IPS-11a (cell line): Measurements from ENCODE around the gene ZNF777.
"Not testable (repeated sequence)": the region's sequence is repeated elsewhere in the genome, so short reads cannot be mapped to it uniquely, and the experiment has no call there.

Experiments
- H3K4me3 ChIP-seq: one replicate; pipeline ENCODE4 v1.5.1; 2013; ENCODE audit warnings: low read depth, low read length, control low read depth

The ZNF777 gene

DNA sequence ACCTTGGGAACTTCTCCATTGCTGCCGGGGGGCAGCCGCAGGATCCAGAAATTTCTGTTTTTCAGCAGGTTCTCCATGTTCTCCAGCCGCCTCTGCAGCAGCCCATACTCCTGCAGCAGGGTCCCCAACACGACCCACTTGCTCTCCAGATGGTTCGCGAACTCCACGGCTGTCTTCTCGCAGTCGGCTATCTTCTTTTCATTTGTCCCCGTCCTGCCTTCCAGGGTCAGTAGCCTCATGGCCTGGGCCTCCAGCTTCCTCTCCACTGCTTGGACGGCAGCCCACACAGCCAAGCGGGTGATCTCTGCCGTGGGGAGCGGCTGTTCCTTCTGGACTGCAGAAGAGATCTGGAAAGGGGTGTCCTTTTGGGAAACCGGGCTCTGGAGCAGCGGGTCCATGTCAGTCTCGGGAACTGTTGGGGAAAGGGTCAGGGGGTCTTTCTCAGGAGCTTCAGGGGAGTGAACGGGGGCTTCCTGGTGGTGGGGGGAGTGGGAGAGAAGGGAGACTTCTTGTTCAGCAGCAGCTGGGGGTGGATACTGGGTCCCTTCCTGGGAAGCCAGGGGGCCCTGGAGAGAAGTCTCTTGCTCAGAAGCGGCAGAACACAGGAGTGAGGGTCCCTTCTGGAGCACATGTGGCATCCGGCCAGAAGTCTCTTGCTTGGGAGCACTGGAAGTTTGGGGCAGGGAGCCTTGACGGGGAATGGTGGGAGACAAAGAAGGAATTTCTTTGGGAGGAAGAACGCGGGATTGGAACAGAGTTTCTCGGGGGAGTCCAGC, 5.5 kb downstream of the ZNF777 start:
- H3K4me3 ChIP-seq: no peak overlapping the region

- no peak overlapping the region for H3K4me3 ChIP-seq
Measured at GRCh38 chr7:149454750-149455149, 6.1 kb downstream of the ZNF777 start.

GRCh38 chr7:149454006-149454405, 6.9 kb downstream of the ZNF777 start:
- no peak overlapping the region for H3K4me3 ChIP-seq

DNA sequence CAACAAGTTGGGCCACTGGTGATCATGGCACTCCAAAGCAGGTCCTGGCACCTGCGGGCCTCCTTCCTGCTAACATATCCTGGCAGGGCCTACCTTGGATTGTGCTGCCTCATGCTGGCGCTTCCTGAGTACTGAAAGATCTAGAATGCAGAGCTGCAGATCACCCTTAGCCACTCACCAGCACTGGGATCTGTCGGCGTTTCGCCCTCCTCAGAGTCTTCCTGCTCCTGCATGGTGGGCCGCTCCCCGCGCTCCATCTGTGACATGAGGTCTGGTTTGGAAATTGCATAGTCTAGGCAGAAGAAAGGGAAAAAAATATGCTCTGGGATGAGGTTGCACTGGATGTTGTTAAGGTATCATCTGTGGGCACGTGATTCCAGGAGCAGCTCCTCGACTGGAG, 10.0 kb downstream of the ZNF777 start:
- no peak overlapping the region for H3K4me3 ChIP-seq

GRCh38 chr7:149449897-149450296, 11.0 kb downstream of the ZNF777 start:
- H3K4me3 ChIP-seq: no peak overlapping the region

DNA sequence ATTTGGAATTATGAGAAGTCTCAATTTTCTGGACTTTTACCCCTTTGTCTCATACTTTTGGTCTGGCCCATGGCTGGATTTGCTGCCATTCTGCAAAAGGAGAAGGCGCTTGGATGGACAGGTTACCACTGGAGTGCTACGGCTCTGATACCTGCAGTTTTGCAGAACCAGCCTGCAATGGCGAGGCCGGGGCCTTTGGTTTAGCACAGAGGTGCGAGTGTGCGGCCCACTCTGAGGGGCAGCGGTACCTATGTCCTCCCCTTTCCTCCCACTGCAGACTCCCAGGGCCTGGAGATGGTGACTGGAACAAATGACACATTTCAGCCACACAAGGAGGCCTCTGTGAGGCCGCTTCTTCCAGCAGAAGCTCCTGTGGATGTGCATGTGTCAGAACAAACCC, 11.9 kb downstream of the ZNF777 start:
- no peak overlapping the region for H3K4me3 ChIP-seq

GRCh38 chr7:149446026-149446425, 14.8 kb downstream of the ZNF777 start:
- not testable (repeated sequence) for H3K4me3 ChIP-seq

DNA sequence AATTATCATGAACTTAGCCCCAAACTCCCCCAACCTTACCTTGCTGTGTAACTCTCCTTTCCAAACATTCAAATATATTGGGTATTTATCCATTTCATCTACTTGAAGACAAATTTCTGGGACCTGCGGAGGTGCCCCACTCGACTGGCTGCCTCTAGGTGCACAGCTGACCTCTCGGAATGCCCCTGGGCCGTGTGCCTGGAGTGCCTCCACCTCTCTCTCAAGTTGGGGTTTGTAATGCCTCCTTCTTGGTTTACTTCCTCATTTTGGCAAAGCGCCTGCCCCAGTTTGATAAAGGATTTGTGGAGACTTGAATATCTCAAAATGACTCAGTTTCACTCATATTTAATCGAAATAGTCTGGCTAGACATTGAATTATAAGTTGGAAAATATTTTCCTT, 16.6 kb downstream of the ZNF777 start:
- no peak overlapping the region for H3K4me3 ChIP-seq

GRCh38 chr7:149443523-149443922, 17.3 kb downstream of the ZNF777 start:
- H3K4me3 ChIP-seq: no peak overlapping the region

- H3K4me3 ChIP-seq: no peak overlapping the region
Measured at GRCh38 chr7:149442924-149443323, 17.9 kb downstream of the ZNF777 start.

GRCh38 chr7:149440222-149440621, 20.6 kb downstream of the ZNF777 start:
- H3K4me3 ChIP-seq: no peak overlapping the region

GRCh38 chr7:149436358-149436757, 24.5 kb downstream of the ZNF777 start:
- H3K4me3 ChIP-seq: no peak overlapping the region

GRCh38 chr7:149433124-149433523, 27.7 kb downstream of the ZNF777 start:
- no peak overlapping the region for H3K4me3 ChIP-seq

DNA sequence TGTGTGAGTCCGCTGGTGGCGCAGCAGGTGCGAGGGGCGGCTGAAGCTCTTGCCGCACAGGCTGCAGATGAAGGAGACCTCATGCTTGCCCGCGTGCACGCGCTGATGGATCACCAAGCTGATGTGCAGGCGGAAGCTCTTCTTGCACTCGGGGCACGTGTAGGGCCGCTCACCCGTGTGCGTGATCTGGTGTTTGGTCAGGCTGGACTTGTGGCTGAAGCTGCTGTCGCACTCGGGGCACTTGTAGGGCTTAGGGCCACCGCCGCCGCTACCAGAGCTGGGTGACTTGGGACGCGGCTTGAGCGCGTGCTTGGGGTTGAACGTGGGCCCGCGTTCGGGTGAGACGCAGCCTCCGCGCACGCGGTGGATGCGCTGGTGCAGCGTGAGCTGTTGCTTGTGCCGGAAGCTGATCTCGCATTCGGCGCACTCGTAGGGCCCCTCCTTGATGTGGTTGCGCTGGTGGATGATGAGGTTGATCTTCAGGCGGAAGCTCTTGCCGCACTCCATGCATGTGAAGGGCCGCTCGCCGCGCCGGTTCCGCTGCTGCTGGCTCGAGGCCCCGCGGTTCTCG, 28.7 kb downstream of the ZNF777 start:
- no peak overlapping the region for H3K4me3 ChIP-seq

DNA sequence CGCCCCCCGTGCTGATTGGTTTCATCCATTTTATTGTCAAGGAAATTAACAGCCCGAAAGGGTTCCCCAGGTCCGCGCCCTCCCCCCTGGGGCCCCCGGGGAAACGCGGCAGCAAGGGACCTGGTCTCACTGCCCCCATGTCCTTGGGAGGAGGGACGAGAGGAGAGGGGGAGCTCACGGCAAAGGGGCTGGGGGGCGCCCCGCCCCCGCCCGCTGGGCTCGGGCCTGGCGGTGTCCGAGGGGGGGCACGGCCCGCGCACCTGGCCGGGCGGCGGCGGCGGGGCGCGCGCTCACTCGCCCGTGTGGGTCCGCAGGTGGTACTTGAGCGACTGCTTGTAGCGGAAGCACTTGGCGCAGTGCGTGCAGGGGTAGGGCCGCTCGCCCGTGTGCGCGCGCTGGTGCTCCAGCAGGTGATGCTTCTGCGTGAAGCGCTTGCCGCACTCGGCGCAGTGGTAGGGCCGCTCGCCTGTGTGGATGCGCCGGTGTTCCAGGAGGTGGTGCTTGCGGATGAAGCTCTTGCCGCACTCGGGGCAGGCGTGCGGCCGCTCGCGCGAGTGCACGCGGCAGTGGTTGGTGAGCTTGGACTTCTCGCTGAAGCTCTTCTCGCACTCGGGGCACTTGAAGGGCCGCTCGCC, 29.3 kb downstream of the ZNF777 start:
- no peak overlapping the region for H3K4me3 ChIP-seq

- H3K4me3 ChIP-seq: no peak overlapping the region
Measured at GRCh38 chr7:149430192-149430591, 30.7 kb downstream of the ZNF777 start.

DNA sequence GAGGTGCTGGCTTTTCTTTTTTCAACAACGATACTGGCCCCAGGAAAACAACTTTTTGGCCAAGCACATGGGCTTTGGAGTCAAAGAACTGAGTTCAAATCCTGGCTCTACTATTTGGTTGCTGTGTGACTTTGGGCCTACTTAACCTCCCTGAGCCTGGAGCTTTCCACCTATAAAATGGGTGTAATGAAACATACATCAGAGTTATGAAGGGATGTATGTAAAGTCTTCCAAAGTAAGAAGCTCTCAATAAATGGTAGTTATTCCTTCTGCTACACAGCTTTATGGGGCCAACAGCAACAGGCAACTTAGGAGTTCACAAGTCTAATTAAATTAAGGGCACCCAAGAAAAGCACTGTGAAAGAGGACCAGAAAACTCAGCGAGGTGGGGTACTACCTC, 33.0 kb downstream of the ZNF777 start:
- no peak overlapping the region for H3K4me3 ChIP-seq

- H3K4me3 ChIP-seq: no peak overlapping the region
Measured at GRCh38 chr7:149427096-149427680, 33.7 kb downstream of the ZNF777 start.

- H3K4me3 ChIP-seq: no peak overlapping the region
Measured at GRCh38 chr7:149423449-149424110, 37.3 kb downstream of the ZNF777 start.

GRCh38 chr7:149422914-149423301, 38.0 kb downstream of the ZNF777 start:
- H3K4me3 ChIP-seq: no peak overlapping the region

- H3K4me3 ChIP-seq: peak overlapping the region; percentile 44
Measured at GRCh38 chr7:149422162-149422913, 38.5 kb downstream of the ZNF777 start.
